HG03378 (cell line): ENCODE results near the gene TAPBPL.
A peak's percentile ranks its signal among the peaks of the same experiment; 100 is the strongest.
"Not testable (repeated sequence)": the region's sequence is repeated elsewhere in the genome, so short reads cannot be mapped to it uniquely, and the experiment has no call there.

Experiments
- ATAC-seq: cut with Tn5 transposase; IDR thresholded peaks from one replicate; pipeline ENCODE4 v1.9.1; 2021; ENCODE audit warnings: mild to moderate bottlenecking, moderate library complexity; ENCODE audit not compliant: unreplicated experiment

The TAPBPL gene

DNA sequence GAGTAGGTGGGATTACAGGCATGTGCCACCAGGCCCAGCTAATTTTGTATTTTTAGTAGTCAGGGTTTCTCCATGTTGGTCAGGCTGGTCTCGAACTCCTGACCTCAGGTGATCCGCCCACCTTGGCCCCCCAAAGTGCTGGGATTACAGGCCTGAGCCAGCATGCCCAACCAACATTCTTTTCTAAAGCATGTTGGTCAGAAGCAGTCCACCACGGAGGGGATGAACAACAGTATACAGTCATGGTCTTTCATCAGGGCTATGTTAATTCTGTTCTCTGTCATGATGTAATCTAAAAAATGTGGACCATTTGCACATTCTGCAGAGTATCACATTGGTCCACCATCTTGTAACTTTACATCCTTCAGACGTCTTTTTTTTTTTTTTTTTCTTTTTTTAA lies 37.6 kb downstream of the TAPBPL start:
- no peak for ATAC-seq

DNA sequence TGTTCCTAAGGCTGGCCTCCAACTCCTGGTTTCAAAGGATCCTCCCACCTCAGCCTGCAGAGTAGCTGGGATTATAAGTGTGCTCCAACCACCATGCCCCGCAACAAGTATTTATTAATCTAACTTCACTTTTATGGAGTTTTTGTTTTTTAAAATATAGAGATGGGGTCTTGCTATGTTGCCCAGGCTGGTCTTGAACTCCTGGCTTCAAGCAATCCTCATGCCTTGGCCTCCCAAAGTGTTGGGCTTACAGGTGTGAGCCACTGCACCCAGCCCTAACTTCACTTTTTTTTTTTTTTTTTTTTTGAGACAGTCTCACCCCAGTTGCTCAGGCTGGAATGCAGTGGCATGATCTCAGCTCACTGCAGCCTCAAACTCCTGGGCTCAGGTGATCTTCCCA lies 38.8 kb downstream of the TAPBPL start:
- ATAC-seq = not testable (repeated sequence)

DNA sequence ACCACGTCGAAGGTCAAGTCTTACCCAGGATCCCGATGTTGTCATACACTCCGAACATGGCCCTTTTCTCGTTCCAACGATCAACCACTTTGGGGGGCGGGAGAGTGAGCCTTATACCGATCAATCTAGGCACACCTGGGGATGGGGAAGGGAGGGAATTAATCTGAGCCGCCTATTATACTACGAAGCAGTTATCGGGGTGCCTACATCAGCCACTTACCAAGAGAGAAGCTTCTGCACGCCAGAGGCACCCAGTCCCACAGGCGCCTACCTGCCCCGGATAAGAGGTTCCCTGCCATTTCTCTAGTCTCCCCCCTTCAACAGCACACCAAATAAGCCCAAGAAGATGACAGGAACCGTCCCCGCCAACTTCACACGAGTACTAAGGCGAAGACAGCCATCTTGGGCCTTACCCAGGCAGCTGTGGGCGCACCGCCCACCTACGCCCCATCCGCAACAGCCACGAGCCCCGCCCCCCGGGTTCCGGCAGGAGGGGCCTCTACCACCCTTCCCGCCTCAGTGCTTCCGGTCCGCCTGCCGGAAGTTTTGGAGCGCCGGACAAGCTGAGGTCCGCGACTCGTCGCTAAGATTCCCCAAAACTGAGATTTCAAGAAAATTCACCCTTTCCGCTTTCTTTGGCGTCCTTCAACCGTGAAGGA lies 41.1 kb downstream of the TAPBPL start, which contains the start of gene MRPL51:
MRPL51 (minus strand) TSS at position 425 of the 659 bp plus-strand sequence; CDS start at position 299, 126 bp downstream.
- ATAC-seq = peak; percentile 39

DNA sequence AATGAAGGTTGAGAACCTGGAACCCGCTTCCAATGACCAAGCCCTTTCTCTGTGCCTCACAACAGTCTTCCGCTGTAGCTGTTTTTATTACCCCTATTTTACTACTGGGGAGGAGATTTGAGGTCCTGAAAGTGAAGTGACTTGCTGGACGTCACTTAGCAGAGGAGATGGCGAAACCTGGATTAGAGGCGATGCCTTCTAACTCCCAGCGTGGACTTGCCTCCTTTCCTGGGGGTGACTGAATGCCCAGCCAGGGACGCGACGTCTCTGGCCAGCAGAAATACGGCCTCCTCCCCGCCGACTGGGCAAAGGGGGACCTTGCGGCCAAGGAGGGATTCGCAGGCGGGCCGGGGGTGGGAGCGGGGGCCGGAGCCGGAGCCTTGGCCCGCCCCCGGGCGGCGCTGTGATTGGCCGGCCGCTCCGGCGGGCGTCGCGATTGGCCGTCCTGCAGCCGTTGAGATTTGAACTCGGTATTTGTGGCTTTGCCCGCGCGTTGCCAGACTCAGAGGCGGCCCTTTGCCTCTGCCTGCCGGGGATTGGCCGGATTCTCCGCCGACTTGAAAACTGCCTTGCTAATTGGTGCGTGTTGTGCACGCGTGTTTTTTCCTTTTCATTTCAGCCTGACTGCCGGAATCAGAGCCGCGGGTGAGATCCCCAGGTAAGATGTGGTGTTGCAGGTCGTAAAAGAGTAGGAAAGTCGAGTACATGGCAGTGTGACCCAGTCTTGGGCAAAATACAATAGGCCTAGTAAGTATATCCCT lies 41.8 kb downstream of the TAPBPL start, which contains the start of gene NCAPD2:
NCAPD2 (plus strand) TSS at position 606 of the 761 bp plus-strand sequence. CDS start 997 bp downstream, outside the sequence.
- peak; percentile 81 for ATAC-seq

DNA sequence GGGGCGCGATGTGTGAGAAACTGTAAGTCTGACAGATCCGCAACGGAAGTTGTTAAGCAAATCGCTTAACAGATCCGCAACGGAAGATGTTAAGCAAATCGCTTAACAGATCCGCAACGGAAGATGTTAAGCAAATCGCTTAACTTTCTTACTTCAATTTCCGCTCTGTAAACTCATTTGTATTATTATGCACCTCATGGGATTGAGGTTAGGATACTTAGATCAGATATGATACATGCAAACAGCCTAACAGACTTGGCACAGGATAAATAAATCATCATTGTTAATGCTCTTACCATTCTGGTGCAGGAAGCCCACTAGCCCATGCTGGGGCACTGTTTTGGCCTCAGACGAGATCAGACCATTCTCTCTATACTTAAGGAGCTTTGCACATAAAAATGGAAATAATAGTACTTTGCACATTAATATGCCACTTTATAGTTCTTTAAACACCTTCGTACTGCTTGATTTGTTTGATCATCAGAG lies 42.5 kb downstream of the TAPBPL start:
- ATAC-seq = peak; percentile 5

DNA sequence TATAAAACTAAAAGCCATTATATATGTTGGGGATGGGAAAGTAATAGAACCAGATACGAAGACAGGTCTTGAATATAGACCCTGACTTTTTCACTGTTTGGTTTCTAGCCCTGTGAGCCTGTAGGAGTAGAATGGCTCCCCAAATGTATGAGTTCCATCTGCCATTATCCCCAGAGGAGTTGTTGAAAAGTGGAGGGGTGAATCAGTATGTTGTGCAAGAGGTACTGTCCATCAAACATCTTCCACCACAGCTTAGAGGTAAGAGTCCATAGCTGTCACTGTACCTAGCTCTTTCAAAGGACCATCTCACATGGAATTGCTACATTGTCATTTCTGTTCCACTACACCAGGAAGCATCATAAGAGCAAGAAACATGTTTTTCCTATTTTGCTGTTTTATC lies 43.1 kb downstream of the TAPBPL start:
- no peak for ATAC-seq

DNA sequence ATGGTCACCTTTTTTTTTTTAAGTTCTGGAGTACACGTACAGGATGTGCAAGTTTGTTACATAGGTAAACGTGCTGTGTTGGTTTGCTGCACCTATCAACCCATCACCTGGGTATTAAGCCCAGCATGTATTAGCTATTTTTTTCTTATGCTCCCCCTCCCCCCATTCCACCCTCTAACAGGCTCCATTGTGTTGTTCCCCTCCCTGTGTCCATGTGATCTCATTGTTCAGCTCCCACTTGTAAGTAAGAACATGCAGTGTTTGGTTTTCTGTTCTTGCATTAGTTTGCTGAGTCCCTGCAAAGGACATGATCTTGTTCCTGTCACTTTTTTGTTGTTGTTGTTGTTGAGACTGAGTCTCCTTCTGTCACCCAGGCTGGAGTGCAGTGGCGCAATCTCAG lies 45.4 kb downstream of the TAPBPL start:
- ATAC-seq = not testable (repeated sequence)

DNA sequence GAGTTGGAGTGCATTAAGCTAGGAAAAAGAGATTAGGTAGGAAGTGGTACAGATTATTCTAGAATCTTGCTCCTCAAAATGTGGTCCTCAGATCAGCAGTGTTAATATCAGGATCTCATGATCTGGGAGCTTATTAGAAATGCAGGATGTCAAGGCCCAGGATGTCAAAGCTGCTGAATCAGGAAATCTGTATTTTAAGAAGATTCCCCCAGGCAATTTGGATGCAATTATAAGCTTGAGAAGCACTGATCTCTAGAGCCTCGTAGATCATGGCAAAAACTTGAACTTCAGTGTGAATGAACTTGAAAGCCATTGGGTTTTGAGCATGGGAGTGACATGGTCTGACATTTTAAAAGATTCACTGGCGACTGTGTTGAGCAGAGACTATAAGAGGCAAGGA lies 48.6 kb downstream of the TAPBPL start:
- no peak for ATAC-seq

DNA sequence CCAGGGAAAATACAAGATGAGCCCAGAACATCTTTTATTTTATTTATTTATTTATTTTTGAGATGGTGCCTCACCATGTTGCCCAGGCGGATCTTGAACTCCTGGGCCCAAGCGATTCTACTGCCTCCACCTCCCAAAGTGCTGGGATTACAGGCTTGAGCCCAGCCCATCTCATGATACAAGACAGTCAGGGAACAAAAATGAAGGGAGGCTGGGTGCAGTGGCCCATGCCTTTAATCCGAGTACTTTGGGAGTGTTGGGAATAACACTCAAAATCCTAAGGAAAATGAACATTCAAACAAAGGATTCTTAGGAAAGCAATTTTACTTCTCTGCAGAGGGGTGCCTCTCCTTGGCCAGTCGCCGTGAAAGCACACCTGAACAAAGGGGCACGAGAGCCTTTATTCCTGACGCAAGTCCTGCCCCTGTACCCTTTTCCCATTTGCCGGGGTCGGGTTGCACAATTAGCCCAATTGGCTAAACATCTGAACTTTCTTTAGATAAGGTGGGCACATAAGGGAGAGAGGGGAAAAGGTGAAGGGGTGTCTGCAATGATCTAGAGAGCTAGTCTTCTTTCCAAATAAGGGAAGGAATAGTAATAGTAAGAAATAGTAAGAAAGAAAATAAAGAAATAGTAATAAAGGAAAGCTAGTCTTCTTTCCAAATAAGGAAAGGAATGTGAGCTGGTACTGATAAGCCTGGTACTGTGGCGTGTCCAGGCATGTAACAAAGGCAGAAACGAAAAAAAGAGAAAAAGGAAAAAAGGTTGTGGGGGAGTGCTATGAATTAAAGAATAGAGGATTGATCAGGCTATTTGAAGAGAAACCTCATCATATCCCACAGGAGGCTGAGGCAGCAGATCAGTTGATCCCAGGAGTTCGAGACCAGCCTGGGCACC lies 55.5 kb downstream of the TAPBPL start:
- no peak for ATAC-seq

DNA sequence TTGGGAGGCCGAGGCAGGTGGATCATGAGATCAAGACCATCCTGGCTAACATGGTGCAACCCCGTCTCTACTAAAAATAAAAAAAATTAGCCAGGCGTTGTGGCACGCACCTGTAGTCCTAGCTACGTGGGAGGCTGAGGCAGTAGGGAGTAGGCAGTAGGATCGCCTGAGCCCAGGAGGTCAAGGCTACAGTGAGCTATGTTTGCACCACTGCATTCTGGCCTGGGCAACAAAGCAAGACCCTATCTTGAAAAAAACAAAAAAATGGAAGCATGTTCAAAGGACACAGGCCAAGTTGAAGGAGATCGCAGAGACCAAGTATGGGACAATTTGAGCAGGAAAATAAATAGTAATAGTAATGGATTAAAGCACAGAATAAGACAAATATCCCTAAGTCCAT lies 56.2 kb downstream of the TAPBPL start:
- no peak for ATAC-seq
